Occipital lobe (tissue), 2 donors: Measurements from ENCODE around the gene TRMT61A. TPM values are rescaled to one million over a fixed set of nuclear protein-coding genes. Genes with fewer than 3 reads are reported as not detected.
A peak's percentile ranks its signal among the peaks of the same experiment; 100 is the strongest.

Experiments
- DNase-seq: peaks from one replicate; lab custom pipeline; 2025; lab: John Stamatoyannopoulos, UW
- total RNA-seq: library from RNA; depleted of rRNA; stranded (reverse); fragments of >200 nt; gene quantifications from one replicate; pipeline ENCODE4 v1.2.3, GENCODE V29; 2014

Gene TRMT61A
- total RNA-seq, 1 donor from 2014 or later, result 5.9 TPM

GRCh38 chr14:103545915-103546651 lies 17.1 kb downstream of the TRMT61A start:
- no peak for DNase-seq

DNA sequence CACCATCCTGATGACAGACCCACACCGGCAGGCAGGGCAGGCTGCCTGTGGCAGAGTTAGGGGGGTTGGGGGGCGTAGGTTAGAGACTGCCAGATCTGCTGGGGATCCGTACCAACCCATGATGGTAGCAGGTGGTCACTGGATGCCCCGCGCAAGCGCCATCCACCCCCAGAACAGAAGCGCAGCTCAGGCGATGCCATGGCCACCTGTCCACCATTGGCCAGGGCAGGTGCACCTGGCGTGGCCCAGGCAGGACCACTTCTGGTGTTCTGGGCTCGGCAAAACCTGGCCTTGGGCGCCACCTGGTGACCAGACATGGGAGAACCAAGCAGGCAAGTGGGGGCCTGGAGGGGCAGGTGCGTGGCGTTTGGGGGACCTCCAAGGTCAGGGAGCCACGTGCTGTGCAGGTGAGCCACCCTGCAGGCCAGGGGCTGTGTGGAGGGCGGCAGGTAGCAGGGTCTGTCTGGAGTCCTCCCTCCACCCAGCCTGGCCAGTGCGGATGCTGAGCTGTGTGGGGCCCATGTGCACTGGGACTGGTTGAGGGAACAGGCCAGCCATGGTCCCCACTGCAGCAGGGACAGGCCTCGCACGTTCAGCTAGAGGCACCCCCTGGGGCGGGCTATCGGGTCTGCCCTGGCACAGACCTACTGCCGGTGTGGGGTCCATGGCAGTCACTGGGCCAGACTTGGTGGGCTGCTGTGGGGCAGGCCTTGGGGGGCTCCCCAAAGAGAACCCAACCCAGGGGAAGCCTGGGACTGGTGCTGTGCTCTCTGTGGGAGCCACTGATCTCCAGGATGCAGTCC lies 17.9 kb downstream of the TRMT61A start:
- DNase-seq, result peak; percentile 55

DNA sequence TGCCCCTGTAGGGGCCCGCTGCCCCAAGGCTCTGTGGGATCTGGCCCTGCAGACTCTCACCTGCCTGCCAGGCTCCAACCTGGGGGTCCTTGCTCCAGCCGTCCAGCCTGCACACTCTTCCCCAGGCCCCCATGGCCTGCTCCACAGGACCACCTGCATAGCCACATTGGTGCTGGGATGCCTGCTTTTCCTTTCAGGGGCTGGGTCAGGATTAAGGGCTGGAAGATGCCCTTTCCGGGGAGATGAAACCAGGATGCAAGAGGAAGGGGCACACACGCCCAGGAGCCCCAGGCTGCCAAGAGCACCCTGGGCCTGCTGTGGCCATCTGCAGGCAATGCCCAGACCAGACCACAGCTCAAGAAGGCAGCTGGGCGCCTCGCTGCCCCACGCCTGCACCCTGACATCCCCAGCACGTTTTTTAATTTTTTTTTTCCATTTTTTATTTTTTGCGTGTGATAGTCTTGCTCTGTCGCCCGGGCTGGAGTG lies 18.5 kb downstream of the TRMT61A start:
- no peak for DNase-seq

- DNase-seq, result no peak
Measured at GRCh38 chr14:103547941-103548462, 19.0 kb downstream of the TRMT61A start.

- no peak for DNase-seq
Measured at GRCh38 chr14:103548463-103549351, 19.7 kb downstream of the TRMT61A start.

DNA sequence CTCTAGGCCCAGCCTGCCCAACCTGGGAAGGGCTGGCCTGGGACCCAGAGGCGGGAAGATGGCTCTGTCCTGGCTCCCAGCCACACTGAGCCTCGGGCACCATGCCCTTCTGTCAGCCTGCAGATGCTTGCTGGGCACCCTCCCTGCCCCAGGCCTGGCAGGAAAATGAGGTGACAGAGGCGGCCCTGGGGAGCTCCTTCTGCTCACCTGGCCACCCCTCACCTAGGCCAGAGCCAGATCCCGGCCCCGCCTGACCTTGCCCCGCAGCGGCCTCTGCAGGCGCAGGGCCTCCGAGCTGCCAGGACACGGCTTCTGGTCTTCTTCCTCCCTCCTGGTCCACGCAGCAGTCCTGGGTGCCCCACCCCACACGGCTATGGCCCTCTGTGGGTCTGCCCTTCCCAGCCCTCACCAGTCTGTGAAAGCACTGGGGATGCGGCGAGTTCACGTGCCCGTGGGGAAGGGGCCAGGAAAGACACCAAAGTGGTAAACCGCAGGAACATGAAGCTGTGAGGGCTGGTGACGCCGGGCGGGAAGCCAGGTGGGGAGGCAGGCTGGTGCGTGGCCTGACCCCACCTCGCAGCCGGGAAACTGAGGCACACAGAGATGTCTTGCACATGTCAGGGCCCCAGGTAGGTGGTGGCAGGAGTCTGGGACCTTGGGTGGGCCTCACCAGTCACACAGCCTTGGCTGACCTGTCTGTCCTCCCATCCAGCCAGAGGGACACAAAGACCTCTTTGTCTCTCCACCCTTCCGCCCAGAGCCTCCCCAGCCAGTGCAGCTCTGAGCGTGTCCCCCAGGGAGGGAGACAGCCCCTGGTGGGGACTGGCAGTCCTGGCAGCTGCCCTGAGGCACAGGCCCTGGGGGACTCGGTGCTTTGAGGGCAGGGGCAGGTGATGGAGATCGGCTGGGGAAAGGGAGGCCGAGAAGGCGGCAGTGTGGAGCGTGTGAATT lies 20.6 kb downstream of the TRMT61A start:
- DNase-seq, result peak; percentile 64

- no peak for DNase-seq
Measured at GRCh38 chr14:103550451-103551337, 21.7 kb downstream of the TRMT61A start.

DNA sequence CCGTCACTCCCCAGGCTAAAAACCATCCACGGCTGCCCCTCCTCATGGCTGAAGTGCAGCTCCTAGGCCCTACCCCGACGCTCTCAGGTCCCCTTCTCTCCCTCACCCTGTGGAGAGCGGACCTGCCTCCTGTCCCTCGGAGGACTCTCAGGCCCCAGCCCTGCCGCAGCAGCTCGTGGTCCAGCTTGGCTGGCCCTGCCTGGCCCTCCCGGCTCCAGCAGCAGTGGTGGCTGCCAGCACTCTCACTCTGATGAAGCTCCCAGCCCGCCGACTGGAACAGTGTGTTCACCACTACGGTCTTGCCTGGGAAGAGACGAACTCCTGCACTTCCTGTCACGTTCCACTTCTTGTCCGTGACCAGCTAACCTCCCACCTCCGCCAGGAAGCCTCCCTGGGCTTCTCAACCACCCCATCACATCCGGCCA lies 22.4 kb downstream of the TRMT61A start:
- DNase-seq, result no peak

DNA sequence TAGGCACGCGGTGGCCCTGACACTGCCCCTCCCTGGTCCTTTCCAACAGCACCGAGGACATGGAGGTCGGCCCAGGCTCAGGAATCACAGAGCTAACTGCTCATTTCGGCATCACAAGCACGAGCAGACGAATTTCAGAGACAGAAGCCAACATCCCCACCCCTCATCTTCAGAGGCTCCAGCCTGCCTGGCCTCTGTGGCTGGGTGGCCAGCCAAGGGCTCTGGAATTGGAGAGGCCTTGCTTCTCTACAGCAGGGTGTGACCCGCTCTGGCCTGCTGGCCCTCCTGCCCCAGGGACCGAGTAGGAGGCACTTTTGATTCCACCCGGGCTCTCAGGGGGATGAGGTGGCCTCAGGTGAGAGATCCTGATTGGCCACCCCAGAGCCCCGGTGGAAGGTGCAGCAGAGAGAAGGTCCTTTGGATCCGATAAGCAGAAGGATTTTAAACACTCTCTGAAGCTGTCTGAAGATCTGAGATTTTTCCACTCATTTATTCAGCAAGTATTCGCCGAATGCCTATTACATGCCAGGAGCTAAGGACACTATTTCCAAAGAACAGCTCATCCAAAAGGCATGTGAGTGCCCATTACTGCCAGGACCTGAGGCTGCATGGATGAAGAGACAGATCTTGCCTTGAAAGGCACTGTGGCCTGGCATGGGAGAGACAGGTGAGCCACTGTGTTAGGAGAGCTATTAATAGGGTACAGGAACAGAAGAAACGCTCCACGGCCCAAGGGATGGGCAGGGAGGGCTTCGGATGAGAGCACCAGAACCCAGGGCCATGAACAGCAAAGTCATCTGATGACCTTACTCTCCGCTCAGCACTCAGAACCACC lies 23.2 kb downstream of the TRMT61A start:
- DNase-seq, result no peak

DNA sequence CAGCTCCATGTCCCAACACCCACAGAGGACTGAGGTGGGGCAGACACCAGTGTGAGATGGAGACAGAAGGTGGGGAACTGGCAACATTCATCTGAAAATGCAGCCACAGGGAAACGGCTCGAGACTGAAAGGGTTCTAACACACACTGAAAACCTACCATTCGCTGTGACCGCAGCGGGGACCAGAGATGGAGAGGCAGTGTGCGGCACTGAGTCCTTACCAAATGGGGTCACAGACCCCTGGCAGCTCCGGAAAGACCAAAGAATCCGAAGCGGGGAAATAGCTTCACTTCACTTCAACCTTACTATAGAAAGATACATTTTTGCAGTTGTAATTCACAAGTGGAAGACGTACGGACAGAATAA lies 23.8 kb downstream of the TRMT61A start:
- no peak for DNase-seq

- no peak for DNase-seq
Measured at GRCh38 chr14:103555559-103556337, 26.8 kb downstream of the TRMT61A start.

DNA sequence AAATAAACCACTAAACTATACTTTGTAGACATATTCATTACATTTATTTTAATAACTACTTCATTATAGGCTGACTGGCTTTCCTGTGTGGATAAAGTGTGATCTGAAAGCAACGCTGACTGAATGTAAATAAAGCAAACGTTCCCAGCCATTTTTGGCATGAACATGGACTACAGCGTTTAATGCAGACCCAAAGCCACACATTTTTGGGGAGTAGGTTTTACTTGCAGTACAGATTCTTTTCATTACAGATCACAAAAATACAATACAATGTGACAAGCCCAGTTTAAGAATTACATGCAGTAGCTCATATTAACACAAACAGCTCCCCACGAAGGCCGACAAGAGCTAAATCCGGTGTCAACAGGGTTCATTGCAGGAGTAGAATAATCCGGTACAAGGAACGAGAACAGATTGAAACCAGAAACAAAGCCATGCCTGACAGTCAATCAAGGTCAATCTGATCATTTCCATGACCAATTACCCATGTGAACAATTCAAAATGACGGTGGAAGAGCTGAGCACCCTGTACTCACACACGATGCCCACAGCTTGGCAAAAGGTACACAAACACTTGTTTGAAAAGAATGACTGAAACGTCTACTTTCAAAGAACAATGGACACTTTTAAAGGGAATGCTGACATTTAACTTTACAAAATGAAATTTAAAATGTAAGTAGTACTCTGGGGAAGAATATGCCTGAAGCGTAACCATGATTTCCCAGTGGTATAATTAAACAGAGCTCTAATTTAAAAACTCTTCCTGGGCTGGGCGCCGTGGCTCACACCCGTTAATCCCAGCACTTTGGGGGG lies 28.2 kb downstream of the TRMT61A start:
- DNase-seq, result no peak

GRCh38 chr14:103558071-103558882 lies 29.3 kb downstream of the TRMT61A start:
- DNase-seq, result no peak

DNA sequence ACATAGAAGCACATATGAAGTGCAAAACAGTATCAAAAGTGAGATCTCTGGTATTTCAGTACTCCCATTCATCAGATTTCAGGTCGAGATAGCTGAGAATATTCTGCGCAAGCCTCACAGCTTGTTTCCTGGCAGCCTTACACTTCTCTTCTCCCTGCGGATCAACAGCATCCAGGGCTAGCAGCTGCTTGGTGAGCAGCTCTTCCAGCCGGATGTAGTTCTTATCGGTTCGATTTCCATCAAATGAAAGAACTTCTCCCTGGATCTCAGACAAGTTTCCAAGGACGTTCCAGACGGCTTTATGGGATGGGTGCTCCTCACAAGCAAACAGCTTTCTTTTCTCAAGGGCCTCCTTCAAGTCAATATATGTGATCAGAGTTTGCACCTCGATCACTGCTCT lies 30.8 kb downstream of the TRMT61A start:
- no peak for DNase-seq

- DNase-seq, result no peak
Measured at GRCh38 chr14:103560691-103561090, 31.7 kb downstream of the TRMT61A start.
